K562 (cell line): ENCODE measurements around the gene MRPS6. TPM values are rescaled to one million over a fixed set of nuclear protein-coding genes. Genes with fewer than 3 reads are reported as not detected.

Source experiments
- ARNT ChIP-seq, 2 experiments: fragments of 450-650 bp; IDR thresholded peaks; 2 replicates each; pipeline ENCODE4 v1.6.1; 2016; ENCODE audit warnings: mild to moderate bottlenecking in 1 of 2
- ATF1 ChIP-seq, 2 experiments: fragments of 450-650 bp in 1 of 2; IDR thresholded peaks; 2 replicates each; pipeline ENCODE4 v1.6.1; 2016; ENCODE audit warnings: missing compliant biosample characterization in 1 of 2, missing genetic modification characterization in 1 of 2
- ATF7 ChIP-seq: fragments of 450-650 bp; IDR thresholded peaks from 2 replicates; pipeline ENCODE4 v1.7.1; 2014; ENCODE audit warnings: mild to moderate bottlenecking, moderate library complexity
- CCNT2 ChIP-seq: IDR thresholded peaks from 2 replicates; pipeline ENCODE4 v1.6.1; 2011; ENCODE audit warnings: borderline replicate concordance, low read depth, mild to moderate bottlenecking, moderate library complexity, mixed read lengths, low read length; ENCODE audit not compliant: insufficient read length; ENCODE audit errors: extremely low read depth
- EP300 ChIP-seq: IDR thresholded peaks from 2 replicates; pipeline ENCODE4 v1.6.1; 2012; ENCODE audit warnings: low read length, improper control_type of control experiment
- ETV1 ChIP-seq: fragments of 450-650 bp; conservative IDR thresholded peaks from 2 replicates; pipeline ENCODE4 v1.6.1; 2016; ENCODE audit warnings: missing genetic modification characterization, control low read depth, low read depth, missing compliant biosample characterization
- EZH2 ChIP-seq: IDR thresholded peaks from 2 replicates; pipeline ENCODE4 v1.6.1; 2012; ENCODE audit warnings: low read depth, mild to moderate bottlenecking, inconsistent platforms, low read length, borderline replicate concordance
- FOXA1 ChIP-seq: fragments of 450-650 bp; IDR thresholded peaks from 2 replicates; pipeline ENCODE4 v1.6.1; 2016; ENCODE audit warnings: mild to moderate bottlenecking, borderline replicate concordance
- FOXJ2 ChIP-seq: fragments of 200-800 bp; sonication (Bioruptor generic); IDR thresholded peaks from 2 replicates; pipeline ENCODE4 v1.6.1; 2016; ENCODE audit warnings: missing genetic modification characterization, missing compliant biosample characterization
- HMBOX1 ChIP-seq: sonication (generic); IDR thresholded peaks from 2 replicates; pipeline ENCODE4 v1.6.1; 2016
- MITF ChIP-seq: IDR thresholded peaks from 2 replicates; pipeline ENCODE4 v1.6.1; 2014; ENCODE audit warnings: antibody characterized with exemption
- MYC ChIP-seq, 2 experiments: fragments of 250-450 bp in 1 of 2; sonication (Bioruptor Pico) in 1 of 2; IDR thresholded peaks; 2 replicates each; pipeline versions ENCODE4 v1.5.1 to v1.6.1; 2012 to 2021; ENCODE audit warnings: low read depth in 2 of 2, borderline replicate concordance in 1 of 2, improper control_type of control experiment in 1 of 2, low read length in 1 of 2, mild to moderate bottlenecking in 1 of 2, moderate library complexity in 1 of 2
- NONO ChIP-seq, 2 experiments: fragments of 200-400 bp in 1 of 2; fragments of 450-650 bp in 1 of 2; formaldehyde crosslinking in 1 of 2; IDR thresholded peaks; 2 replicates each; pipeline ENCODE4 v1.6.1; 2017; ENCODE audit warnings: low read depth in 2 of 2, mild to moderate bottlenecking in 2 of 2, moderate library complexity in 2 of 2, low read length in 1 of 2
- PKNOX1 ChIP-seq: fragments of 450-650 bp; IDR thresholded peaks from 2 replicates; pipeline ENCODE4 v1.6.1; 2016
- RBBP5 ChIP-seq: fragments of 200-600 bp; sonication (generic); IDR thresholded peaks from 2 replicates; pipeline ENCODE4 v1.6.1; 2012; ENCODE audit warnings: borderline replicate concordance, mild to moderate bottlenecking, low read length, control low read depth, inconsistent platforms; ENCODE audit not compliant: insufficient read depth, poor library complexity, severe bottlenecking
- SMARCC2 ChIP-seq: fragments of 450-650 bp; IDR thresholded peaks from 2 replicates; pipeline ENCODE4 v1.6.1; 2017; ENCODE audit warnings: antibody characterized with exemption, moderate library complexity, mild to moderate bottlenecking, low read depth
- SMC3 ChIP-seq: conservative IDR thresholded peaks from 2 replicates; pipeline ENCODE4 v1.6.1; 2011; ENCODE audit warnings: low read depth, low read length, improper control_type of control experiment; ENCODE audit not compliant: insufficient read depth
- STAT5A ChIP-seq: IDR thresholded peaks from 2 replicates; pipeline ENCODE4 v1.6.1; 2012; ENCODE audit warnings: low read length, inconsistent platforms, borderline replicate concordance
- ZNF316 ChIP-seq: fragments of 450-650 bp; IDR thresholded peaks from 2 replicates; pipeline ENCODE4 v1.6.1; 2016
- polyA plus RNA-seq, 8 experiments: library from polyadenylated mRNA; depleted of rRNA in 4 of 8; stranded (reverse) in 5 of 8; unstranded in 3 of 8; fragments of >200 nt; fragmentation: Nextera tagmentation in 2 of 8; fragmentation: Illumina TruSeq in 1 of 8; extraction: Ambion mirVana in 2 of 8; extraction: Trizol in 1 of 8; gene quantifications; 2 replicates each; pipeline versions ENCODE4 v1.2.1 to v1.2.3, GENCODE V29; 2011 to 2014; ENCODE audit warnings: inconsistent platforms in 1 of 8, missing spikeins in 1 of 8
- total RNA-seq, 7 experiments: library from RNA; depleted of rRNA in 6 of 7; stranded (reverse); fragments of >200 nt in 6 of 7; fragmentation: Illumina TruSeq in 2 of 7; extraction: Trizol in 2 of 7; gene quantifications; 2 replicates each; pipeline versions ENCODE4 v1.2.1 to v1.2.3, GENCODE V29; 2011 to 2021; ENCODE audit warnings: low replicate concordance in 1 of 7
- TF ChIP-seq, protein P1 (sequence below), 2 experiments: fragments of 450-650 bp; conservative IDR thresholded peaks; 2 replicates each; pipeline ENCODE4 v1.6.1; 2017; ENCODE audit warnings: mild to moderate bottlenecking in 2 of 2, moderate library complexity in 2 of 2

MRPS6 gene
- total and polyA plus RNA-seq, 9 of the 15 experiments (the other 6 are each of a cell fraction or from before 2014, with no cell fraction given) = 26.1 to 72.0 (median 39.3) TPM

DNA sequence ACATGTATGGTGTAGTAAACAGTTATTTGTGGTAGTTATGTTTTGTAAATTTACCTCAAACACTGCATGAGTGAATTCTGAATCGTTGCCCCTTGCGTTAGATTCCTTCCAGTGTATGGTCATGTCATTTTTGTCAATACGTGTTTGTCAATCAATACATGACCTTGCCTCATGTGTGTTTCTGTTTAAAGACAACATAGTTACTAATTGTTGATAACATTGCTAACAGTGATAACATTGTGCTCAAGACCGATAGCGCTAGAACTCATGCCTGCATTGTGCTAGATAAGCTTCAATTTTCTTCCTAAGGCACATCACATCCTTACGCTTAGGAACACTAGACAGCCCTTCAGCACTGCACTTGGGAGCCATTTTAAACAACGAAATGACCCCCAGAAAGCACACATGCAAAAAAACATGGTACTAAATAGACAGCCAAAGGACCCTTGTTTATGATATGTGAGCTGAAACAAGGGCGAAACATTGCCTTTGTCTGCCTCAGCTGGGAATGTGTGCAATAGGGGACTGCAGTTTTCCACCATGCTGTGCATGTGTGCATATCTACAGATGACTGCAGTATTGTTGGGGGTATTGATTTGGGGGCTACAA is 37.3 kb downstream of the MRPS6 start (continued):
- peak; percentile 99 for TF ChIP-seq FOXJ2
- TF ChIP-seq ATF1 (CRISPR knock-in tag; IDR thresholded peaks at IDR 0.05) = no peak
- peak; percentile 65 for TF ChIP-seq ATF1 (tag; IDR thresholded peaks at IDR 0.05)
- TF ChIP-seq NONO (IDR thresholded peaks at IDR 0.05; ENCODE audit: low read depth in 2 of 2, low read length in 1 of 2) = peak in 1 of 2 experiments; percentile 32; a peak in 1 of 4 replicates
- TF ChIP-seq ETV1 (tag) = peak; percentile 22; the same call in 1 of the 2 replicates
- TF ChIP-seq CCNT2 = peak; percentile 92
- TF ChIP-seq MYC (IDR thresholded peaks at IDR 0.05; ENCODE audit: low read depth, low read length) = 0 out of 2 replicates have a peak, but pooled peaks have one; percentile 35
- TF ChIP-seq MYC (CRISPR knock-in tag; IDR thresholded peaks at IDR 0.05; ENCODE audit: borderline replicate concordance, low read depth) = no peak
- TF ChIP-seq HMBOX1 = peak; percentile 71; the same call in 1 of the 2 replicates
- no peak for TF ChIP-seq ZNF316
- peak; percentile 96 for TF ChIP-seq SMARCC2
- no peak for TF ChIP-seq FOXA1
- no peak for TF ChIP-seq SMC3
- TF ChIP-seq, protein P1, sequence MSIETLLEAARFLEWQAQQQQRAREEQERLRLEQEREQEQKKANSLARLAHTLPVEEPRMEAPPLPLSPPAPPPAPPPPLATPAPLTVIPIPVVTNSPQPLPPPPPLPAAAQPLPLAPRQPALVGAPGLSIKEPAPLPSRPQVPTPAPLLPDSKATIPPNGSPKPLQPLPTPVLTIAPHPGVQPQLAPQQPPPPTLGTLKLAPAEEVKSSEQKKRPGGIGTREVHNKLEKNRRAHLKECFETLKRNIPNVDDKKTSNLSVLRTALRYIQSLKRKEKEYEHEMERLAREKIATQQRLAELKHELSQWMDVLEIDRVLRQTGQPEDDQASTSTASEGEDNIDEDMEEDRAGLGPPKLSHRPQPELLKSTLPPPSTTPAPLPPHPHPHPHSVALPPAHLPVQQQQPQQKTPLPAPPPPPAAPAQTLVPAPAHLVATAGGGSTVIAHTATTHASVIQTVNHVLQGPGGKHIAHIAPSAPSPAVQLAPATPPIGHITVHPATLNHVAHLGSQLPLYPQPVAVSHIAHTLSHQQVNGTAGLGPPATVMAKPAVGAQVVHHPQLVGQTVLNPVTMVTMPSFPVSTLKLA (conservative IDR thresholded peaks at IDR 0.05) = peak; percentile 44 to 77; a peak in 3 of 4 replicates
- peak; percentile 61 for TF ChIP-seq RBBP5
- peak; percentile 81 for TF ChIP-seq ATF7
- TF ChIP-seq MITF = no peak
- TF ChIP-seq EZH2 = peak; percentile 86; the same call in 1 of the 2 replicates
- TF ChIP-seq ARNT (IDR thresholded peaks at IDR 0.05) = peak in 1 of 2 experiments; percentile 95; a peak in 3 of 4 replicates
- TF ChIP-seq STAT5A = peak; percentile 97
- TF ChIP-seq EP300 = peak; percentile 98
- peak; percentile 87 for TF ChIP-seq PKNOX1
